Endometrial microvascular endothelial cells (primary cell): Measurements from ENCODE around the gene SHFL. TPM values are rescaled to one million over a fixed set of nuclear protein-coding genes. Genes with fewer than 3 reads are reported as not detected.

Experiments
- in situ Hi-C: cut with HindIII; loops from 2 replicates; pipeline ENCODE4 v1.10.0; 2017; ENCODE audit warnings: low sequenced_read_pairs, low pct_unique_long_range_greater_than_20kb; ENCODE audit errors: inconsistent ontology term
- total RNA-seq: library from RNA; depleted of rRNA; stranded (reverse); fragments of >200 nt; gene quantifications from one replicate; pipeline ENCODE4 v1.2.3, GENCODE V29; 2015; ENCODE audit errors: inconsistent ontology term

The SHFL gene
- total RNA-seq, 1 donor from 2014 or later, result 22.1 TPM

- in situ Hi-C loops, result no loop called here
These were observed 19.5 kb downstream of the SHFL start for GRCh38 chr19:10105509-10106099.

DNA sequence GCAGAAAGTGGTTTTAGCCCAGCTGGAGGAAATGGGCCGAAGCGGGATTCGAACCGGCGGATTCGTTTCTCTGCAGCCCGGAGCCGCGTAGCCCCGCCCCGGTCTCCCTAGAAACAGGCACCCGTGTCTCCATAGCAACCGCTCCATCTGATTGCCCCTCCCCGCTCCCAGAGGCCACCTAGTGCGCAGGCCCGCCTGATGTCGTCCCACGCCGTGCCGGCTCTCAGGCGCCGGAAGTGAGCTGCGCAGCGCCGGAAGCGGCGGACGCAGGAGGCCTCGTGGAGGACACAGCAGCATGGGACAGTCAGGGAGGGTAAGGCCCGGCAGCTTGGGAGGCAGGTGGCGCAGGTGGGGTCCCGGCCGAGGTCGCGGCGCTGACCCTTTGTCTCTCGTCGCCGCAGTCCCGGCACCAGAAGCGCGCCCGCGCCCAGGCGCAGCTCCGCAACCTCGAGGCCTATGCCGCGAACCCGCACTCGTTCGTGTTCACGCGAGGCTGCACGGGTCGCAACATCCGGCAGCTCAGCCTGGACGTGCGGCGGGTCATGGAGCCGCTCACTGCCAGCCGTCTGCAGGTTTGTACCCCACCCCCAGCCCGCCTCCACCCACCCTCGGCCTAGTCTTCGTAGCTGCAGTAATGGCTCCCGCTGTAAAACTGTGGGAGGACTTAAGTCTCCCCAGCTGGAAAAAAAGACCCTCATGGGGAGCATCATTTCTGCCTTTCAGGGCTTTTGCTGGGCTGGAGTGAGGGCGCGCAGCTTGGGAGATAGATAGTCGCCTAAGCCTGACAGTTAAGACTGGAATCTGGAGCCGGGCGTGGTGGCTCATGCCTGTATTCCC is 20.2 kb downstream of the SHFL start, which contains the start of gene PPAN:
PPAN (plus strand) TSS at position 263 of the 837 bp plus-strand sequence; CDS start at position 296, 33 bp downstream.
- in situ Hi-C loops, result no loop called here

- in situ Hi-C loops, result no loop called here
These were observed 21.1 kb downstream of the SHFL start for GRCh38 chr19:10107254-10107653.

GRCh38 chr19:10107817-10108367 is 21.8 kb downstream of the SHFL start:
- in situ Hi-C loops, result no loop called here

DNA sequence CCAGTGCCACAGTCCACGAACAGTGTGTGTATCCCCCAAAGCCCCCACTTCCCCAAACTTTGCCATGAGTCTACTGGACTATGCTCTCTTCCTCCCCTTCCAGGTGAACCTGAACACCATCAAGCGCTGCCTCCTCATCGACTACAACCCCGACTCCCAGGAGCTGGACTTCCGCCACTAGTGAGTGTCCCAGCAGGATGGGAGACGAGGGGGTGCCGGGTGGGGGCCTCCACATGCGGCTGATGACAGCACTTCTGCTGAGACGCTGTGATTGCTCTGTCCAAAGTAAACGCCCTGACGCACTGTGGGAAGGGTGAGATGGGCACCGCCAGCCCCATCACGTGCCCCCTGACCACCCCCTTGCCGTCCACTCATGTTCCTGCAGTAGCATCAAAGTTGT is 23.4 kb downstream of the SHFL start:
- in situ Hi-C loops, result no loop called here

DNA sequence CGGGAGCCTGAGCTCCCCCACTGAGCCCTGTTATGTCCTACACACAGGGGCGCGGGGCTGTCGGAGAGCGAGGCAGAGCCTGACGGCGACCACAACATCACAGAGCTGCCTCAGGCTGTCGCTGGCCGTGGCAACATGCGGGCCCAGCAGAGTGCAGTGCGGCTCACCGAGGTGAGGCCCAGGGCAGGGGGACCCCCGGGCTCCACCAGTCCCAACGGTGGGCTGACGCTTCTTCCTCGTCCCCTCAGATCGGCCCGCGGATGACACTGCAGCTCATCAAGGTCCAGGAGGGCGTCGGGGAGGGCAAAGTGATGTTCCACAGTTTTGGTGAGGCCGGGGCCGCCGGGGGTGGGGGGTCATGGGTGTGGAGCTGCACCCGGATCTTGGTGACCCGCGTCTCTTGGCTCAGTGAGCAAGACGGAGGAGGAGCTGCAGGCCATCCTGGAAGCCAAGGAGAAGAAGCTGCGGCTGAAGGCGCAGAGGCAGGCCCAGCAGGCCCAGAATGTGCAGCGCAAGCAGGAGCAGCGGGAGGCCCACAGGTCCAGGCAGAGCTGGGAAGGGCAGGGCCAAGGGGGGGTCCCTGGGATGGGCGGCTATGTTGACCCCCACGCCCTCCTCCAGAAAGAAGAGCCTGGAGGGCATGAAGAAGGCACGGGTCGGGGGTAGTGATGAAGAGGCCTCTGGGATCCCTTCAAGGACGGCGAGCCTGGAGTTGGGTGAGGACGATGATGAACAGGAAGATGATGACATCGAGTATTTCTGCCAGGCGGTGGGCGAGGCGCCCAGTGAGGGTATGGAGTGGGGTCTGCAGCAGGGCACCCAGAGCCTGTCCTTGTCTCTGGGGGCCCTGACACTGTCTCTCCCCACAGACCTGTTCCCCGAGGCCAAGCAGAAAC is 24.2 kb downstream of the SHFL start:
- in situ Hi-C loops, result no loop called here

GRCh38 chr19:10110972-10111317 is 24.8 kb downstream of the SHFL start:
- in situ Hi-C loops, result no loop called here

- in situ Hi-C loops, result no loop called here
These were observed 25.3 kb downstream of the SHFL start, which contains the start of gene P2RY11 for GRCh38 chr19:10111405-10111811. Gene P2RY11 (plus strand): TSS chr19:10111693. CDS start chr19:10111722, 29 bp downstream.

DNA sequence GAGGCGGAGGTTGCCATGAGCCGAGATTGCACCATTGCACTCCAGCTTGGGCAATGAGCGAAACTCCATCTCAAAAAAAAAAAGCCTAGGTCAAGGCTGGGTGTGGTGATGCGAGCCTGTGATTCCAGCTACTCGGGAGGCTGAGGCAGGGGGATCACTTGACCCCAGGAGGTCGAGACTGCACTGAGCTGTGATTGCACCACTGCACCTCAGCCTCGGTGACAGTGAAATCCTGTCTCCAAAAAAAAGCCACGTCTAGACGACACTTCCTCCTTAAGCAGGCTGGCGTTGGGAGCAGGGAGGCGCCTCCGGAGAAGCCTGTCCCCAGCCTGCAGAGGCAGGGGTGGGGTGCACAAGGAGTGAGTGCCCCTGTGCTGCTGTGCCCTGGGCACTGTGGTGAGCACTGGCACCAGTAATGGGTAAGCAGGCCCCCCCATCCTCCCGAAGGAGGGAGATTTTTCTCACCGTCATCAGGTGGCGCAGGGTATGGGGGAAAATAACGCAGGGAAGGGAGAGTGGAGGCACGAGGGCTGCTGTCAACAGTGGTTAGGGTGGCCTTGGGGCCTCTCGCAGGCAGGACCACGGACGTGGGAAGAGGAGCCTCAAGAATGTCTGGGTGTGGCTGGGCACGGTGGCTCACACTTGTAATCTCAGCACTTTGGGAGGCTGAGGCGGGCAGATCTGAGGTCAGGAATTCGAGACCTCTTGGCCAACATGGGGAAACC is 26.1 kb downstream of the SHFL start:
- in situ Hi-C loops, result no loop called here

DNA sequence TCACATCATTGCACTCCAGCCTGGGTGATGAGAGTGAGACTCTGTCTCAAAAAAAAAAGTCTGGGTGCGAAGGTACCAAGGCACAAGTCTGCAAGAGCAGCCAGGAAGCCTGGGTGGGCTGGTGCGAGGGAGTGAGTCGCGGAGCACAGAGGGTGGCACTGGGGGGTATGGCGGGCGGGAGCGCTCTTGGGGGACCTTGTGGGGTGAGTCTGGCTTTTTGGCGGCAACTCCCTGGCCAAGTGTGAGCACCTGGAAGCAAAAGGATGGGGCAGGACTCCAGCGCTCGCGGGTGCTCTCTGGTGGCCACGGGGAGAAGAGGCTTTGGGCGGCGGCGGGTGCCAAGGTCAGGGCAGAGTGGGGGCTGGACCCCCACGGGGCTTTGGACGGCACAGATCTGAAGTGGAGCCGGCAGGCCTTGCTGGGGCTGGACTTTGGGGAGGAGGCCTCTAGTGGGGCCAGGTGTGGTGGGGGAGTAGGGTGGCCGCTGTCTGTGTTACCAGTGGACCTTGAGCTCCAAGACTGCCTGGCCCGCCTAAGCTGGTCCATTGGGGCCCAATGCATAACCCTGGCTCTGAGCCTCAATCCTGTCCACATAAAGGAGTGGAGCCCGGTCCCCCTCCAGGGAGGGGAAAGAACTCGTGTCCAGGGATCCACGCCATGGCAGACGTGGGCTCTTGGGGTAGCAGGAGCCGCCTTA is 26.9 kb downstream of the SHFL start:
- in situ Hi-C loops, result no loop called here

GRCh38 chr19:10113592-10113963 is 27.5 kb downstream of the SHFL start:
- in situ Hi-C loops, result no loop called here

- in situ Hi-C loops, result no loop called here
These were observed 28.0 kb downstream of the SHFL start for GRCh38 chr19:10113964-10114650.

- in situ Hi-C loops, result no loop called here
These were observed 28.7 kb downstream of the SHFL start for GRCh38 chr19:10114651-10115391.

DNA sequence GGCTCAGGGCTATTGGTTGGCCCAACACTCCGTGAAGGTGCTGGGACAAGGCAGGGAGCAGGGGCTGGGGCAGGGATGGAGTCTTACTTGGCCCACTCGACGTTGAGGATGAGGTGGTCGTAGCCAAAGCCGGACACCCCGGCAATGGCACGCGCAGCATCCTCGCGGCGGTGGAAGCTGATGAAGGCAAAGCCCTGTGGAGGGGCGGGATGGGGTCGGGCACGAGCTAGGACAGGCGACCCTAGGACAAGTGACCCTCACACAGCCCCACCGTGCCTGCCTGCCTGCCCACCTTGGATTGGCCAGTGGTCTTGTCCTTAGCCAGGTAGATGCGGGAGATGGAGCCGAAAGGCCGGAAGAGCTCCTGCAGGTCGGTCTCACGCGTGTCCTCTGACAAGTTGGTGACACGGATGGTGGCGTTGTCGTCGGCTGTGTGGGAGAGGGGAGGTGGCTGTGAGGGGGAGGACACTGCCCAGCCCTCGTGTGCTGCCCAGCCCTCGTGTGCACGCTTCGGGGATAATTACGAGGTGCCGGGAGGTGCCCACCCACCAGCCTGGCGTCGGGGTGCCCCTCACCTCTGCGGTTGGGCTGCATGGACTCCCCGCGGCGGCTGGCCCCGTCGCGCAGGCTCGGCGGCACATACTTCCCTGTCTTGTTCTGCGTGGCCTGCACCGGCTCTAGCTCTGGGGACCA is 29.4 kb downstream of the SHFL start:
- in situ Hi-C loops, result no loop called here

DNA sequence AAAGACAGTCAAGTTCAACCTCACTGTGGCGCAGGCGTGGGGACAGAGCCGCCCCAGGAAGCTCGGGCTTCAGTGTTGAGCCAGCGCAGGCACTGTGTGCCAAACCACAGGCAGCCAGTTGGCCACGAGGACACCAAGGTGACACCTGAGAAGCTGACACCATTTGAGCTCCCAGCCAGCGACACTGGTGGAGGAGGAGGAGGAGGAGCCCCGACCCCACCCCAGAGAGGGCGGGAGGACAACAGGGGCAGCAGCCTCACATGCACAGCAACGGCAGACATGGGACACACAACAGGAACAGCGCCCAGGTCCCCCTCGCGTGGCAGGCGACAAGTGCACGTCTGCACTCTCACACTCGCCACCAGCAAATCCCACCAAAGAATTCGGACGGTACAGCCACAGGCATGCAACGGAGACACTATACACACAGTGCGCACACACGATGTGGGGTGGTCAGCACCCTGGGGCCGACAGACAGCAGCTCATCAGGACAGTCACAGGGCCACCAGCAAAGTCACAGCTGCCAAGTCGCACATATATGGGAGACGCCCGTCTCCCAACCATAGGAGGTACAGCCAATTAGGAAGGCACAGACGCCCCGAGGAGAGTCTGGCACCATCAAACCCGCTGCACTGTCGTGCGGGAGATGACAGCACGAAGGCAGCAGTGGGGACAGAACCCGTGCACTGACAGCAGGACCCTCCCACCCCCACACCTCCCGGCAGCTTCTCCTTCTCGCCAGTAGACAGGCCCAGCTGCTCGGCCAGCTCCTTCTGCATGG is 30.2 kb downstream of the SHFL start:
- in situ Hi-C loops, result no loop called here
